Subcutaneous adipose tissue (tissue), 4 donors: ENCODE measurements around the gene GSTO2. TPM values are rescaled to one million over a fixed set of nuclear protein-coding genes. Genes with fewer than 3 reads are reported as not detected.

Source experiments
- CTCF ChIP-seq: fragments of 450-650 bp; IDR thresholded peaks from one replicate; pipeline ENCODE4 v1.5.1; 2016; ENCODE audit warnings: low read depth, mild to moderate bottlenecking, control low read depth, antibody characterized with exemption, moderate library complexity
- total RNA-seq, 4 donors: library from RNA; depleted of rRNA; stranded (reverse); fragments of >200 nt; gene quantifications; one replicate each; pipeline ENCODE4 v1.1.0, GENCODE V29; 2016

The GSTO2 gene
- total RNA-seq, 4 donors from 2014 or later: 0.82 to 1.1 TPM; not detected in 2

- TF ChIP-seq CTCF: no peak
Observed at GRCh38 chr10:104234934-104235333, 34.0 kb upstream of the GSTO2 start.

DNA sequence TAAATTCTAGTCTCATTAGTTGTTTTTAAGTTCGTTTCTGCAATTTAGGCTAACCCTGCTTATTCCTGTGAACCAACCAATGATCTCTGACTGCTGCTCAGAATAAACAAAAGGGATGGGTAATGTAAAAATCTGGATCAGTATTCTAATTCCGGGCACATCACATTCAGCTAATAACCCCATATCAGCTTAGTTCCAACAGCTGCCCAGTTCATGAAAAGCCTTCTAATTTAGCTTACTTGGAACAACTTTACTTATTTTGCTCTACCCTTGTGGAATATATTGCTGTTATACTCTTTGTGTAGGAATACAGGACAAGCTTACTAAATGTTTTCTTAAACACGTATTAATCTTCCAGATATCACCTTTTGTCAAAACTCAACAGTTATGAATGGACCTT, 33.2 kb upstream of the GSTO2 start:
- no peak for TF ChIP-seq CTCF

DNA sequence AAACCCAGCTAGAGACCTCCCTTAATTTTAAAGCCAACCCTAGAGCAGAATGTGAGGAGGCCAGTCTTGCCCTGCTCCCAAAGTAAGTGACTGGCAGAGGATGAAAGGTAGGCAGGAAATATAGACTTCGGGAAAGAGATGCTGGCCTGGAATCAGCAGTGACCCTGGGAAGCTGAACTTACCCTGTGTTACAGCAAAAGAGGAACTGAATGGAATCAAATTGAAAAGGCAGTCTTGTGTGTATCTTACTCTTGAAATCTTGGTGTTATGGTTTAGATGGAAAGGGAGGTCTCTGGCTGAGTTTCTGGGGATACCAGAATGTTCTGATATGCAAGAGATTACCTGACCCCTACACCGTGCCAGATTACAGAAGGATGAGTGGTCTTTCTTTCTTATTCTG, 28.9 kb upstream of the GSTO2 start:
- no peak for TF ChIP-seq CTCF

DNA sequence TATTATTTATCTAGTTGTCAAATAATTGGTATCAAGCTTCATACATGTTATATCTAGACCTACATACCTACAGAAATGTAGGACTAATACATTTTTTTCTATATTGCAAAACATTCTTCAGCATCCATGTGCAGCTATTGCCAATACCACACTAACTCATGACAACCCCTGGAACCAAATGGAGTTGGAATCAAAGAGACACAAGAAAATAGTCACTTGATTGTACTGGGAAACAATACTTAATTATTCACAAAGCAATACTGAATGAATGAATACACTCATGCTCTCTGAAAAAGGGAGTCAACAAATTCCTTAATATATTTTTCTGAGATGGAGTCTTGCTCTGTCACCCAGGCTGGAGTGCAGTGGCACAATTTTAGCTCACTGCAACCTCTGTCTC, 26.4 kb upstream of the GSTO2 start:
- TF ChIP-seq CTCF: no peak

DNA sequence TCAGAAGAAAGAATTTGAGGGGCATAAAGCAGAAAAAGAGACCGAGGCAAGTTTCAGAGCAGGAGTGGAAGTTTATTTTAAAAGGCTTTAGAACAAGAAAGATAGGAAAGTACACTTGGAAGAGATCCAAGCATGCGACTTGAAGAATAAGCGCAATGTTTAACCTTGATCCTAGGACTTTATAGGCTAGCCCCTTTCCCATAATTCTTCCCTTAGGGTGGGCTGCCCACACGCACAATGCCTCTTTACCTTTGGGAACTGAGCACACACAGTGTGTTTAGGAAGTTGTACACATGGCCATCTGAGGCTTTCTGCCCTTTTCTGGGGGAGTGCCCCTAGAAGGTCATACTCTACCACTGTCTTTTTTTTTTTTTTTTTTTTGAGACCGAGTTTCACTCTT, 25.5 kb upstream of the GSTO2 start:
- no peak for TF ChIP-seq CTCF

- no peak for TF ChIP-seq CTCF
Observed at GRCh38 chr10:104245066-104245632, 23.8 kb upstream of the GSTO2 start.

- TF ChIP-seq CTCF: no peak
Observed at GRCh38 chr10:104246976-104247375, 22.0 kb upstream of the GSTO2 start.
